ENCODE measurements around the gene ELOVL3. TPM values are rescaled to one million over a fixed set of nuclear protein-coding genes. Genes with fewer than 3 reads are reported as not detected.

ELOVL3 gene
- total and polyA plus RNA-seq, 7 donors: 0.45 to 0.71 TPM; not detected in 5

GRCh38 chr10:102226542-102226870 lies 407 bp downstream of the ELOVL3 start:
- WGBS, 2 donors: 65 to 70% methylated on average over 8 of the region's 8 CpGs
- peaks cover 8 to 36% (median 17%) of the 10 kb centered on the region in 3 donors for H3K27me3 ChIP-seq
- H3K27ac ChIP-seq: peak overlapping the region in 3 of 4 donors; percentile 37 to 78 (median 60)
- TF ChIP-seq CTCF (IDR thresholded peaks at IDR 0.05) (no peak), EP300 (IDR thresholded peaks at IDR 0.05) (no peak), POLR2AphosphoS5 (IDR thresholded peaks at IDR 0.05) (no peak), POLR2A (IDR thresholded peaks at IDR 0.05) (no peak)
- no peak for DNase-seq
- no peaks in the 10 kb centered on the region for H3K36me3 ChIP-seq
- intact Hi-C loops (cut with DNase I): loop anchor here (5.0 to 10.0 kb wide), 2 partner anchors 54 to 358 kb away; no protein-coding TSS in a partner anchor
- H3K9me3 ChIP-seq: no peaks in the 10 kb centered on the region
- peaks cover 0 to 32% (median 29%) of the 10 kb centered on the region in 4 donors for H3K4me1 ChIP-seq
- H3K4me3 ChIP-seq: peak overlapping the region in 3 of 4 donors; percentile 23 to 28 (median 23)

GRCh38 chr10:102227050-102227449 lies 951 bp downstream of the ELOVL3 start:
- H3K9me3 ChIP-seq: no peaks in the 10 kb centered on the region
- H3K36me3 ChIP-seq: no peaks in the 10 kb centered on the region
- peaks cover 14 to 42% (median 22%) of the 10 kb centered on the region in 3 donors for H3K27me3 ChIP-seq
- 75 to 78% methylated on average over 8 of the region's 8 CpGs for WGBS, 2 donors
- peaks cover 0 to 38% (median 34%) of the 10 kb centered on the region in 4 donors for H3K4me1 ChIP-seq
- intact Hi-C loops (cut with DNase I): loop anchor here (5.0 to 10.0 kb wide), 2 partner anchors 55 to 358 kb away; no protein-coding TSS in a partner anchor
- no peak overlapping the region for H3K27ac ChIP-seq
- DNase-seq: no peak
- no peak for TF ChIP-seq EP300 (IDR thresholded peaks at IDR 0.05)
- no peak for TF ChIP-seq POLR2A (IDR thresholded peaks at IDR 0.05)
- TF ChIP-seq POLR2AphosphoS5 (IDR thresholded peaks at IDR 0.05): no peak
- no peak for TF ChIP-seq CTCF (IDR thresholded peaks at IDR 0.05)
- H3K4me3 ChIP-seq: no peak overlapping the region

GRCh38 chr10:102229810-102230263 lies 3.7 kb downstream of the ELOVL3 start:
- H3K9me3 ChIP-seq: no peaks in the 10 kb centered on the region
- intact Hi-C loops (cut with DNase I): loop anchor here (1.0 to 10.0 kb wide), 3 partner anchors 58 to 355 kb away; no protein-coding TSS in a partner anchor
- H3K4me3 ChIP-seq: peak overlapping the region in 3 of 4 donors; percentile 32 to 49 (median 46)
- peaks cover 20 to 69% (median 42%) of the 10 kb centered on the region in 3 donors for H3K27me3 ChIP-seq
- no peaks in the 10 kb centered on the region for H3K36me3 ChIP-seq
- DNase-seq: peak; percentile 88
- TF ChIP-seq POLR2AphosphoS5 (IDR thresholded peaks at IDR 0.05): peak in 1 of 4 donors; percentile 10
- TF ChIP-seq EP300 (IDR thresholded peaks at IDR 0.05): no peak
- no peak for TF ChIP-seq POLR2A (IDR thresholded peaks at IDR 0.05)
- peak; percentile 89 to 93 (median 90) for TF ChIP-seq CTCF (IDR thresholded peaks at IDR 0.05)
- WGBS, 2 donors: 1% methylated on average over 24 of the region's 24 CpGs
- peaks cover 0 to 38% (median 34%) of the 10 kb centered on the region in 4 donors for H3K4me1 ChIP-seq
- no peak overlapping the region for H3K27ac ChIP-seq

GRCh38 chr10:102230264-102230860 lies 4.3 kb downstream of the ELOVL3 start:
- no peaks in the 10 kb centered on the region for H3K9me3 ChIP-seq
- 1% methylated on average over 50 of the region's 50 CpGs for WGBS, 2 donors
- peak overlapping the region in 3 of 4 donors; percentile 32 to 49 (median 46) for H3K4me3 ChIP-seq
- TF ChIP-seq CTCF (IDR thresholded peaks at IDR 0.05) (no peak), POLR2A (IDR thresholded peaks at IDR 0.05) (no peak), EP300 (IDR thresholded peaks at IDR 0.05) (no peak), POLR2AphosphoS5 (IDR thresholded peaks at IDR 0.05) (no peak)
- H3K36me3 ChIP-seq: no peaks in the 10 kb centered on the region
- no peak for DNase-seq
- intact Hi-C loops (cut with DNase I): loop anchor here (1.0 kb wide), 1 partner anchor 121 kb away; no protein-coding TSS in a partner anchor
- peaks cover 0 to 37% (median 34%) of the 10 kb centered on the region in 4 donors for H3K4me1 ChIP-seq
- no peak overlapping the region for H3K27ac ChIP-seq
- H3K27me3 ChIP-seq: peaks cover 20 to 75% (median 47%) of the 10 kb centered on the region in 3 donors
